Neural progenitor cell (in vitro differentiated cells): ENCODE results near the gene UAP1L1.

Source experiments
- CTCF ChIP-seq: fragments of 200-600 bp; sonication (generic); IDR thresholded peaks from 2 replicates; pipeline ENCODE4 v1.5.1; 2017; ENCODE audit warnings: antibody characterized with exemption, mild to moderate bottlenecking
- EZH2phosphoT487 ChIP-seq: fragments of 200-600 bp; sonication (generic); IDR thresholded peaks from 2 replicates; pipeline ENCODE4 v1.6.1; 2017; ENCODE audit warnings: antibody characterized with exemption

DNA sequence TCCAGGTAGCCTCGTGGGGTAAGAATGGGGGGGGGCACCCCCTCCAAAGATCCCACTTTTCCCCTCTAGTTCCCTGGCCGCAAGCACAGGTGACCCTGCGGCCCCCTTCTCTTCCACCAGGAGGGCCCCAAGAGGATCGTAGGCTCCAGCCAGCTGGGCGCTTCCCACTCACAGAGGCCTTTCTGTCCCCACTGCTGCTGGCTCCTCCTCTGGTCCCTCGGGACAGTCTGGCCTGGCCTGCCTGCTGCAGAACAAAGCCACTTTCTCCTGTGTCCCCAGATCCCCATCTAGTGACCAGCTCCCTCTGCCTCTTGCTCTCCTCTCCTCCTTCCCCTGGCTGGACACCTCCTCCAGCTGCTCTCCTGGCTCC lies 6.4 kb upstream of the UAP1L1 start:
- peak; percentile 12 for TF ChIP-seq CTCF
- TF ChIP-seq EZH2phosphoT487: no peak
